Upper lobe of right lung (tissue), 1 donor: Measurements from ENCODE around the gene LPP. TPM values are rescaled to one million over a fixed set of nuclear protein-coding genes. Genes with fewer than 3 reads are reported as not detected.
A peak's percentile ranks its signal among the peaks of the same experiment; 100 is the strongest.

Experiments
- ATAC-seq: fragments of 200-7000 bp; cut with Tn5 transposase; one replicate; pipeline ENCODE4 v1.9.1; 2020; ENCODE audit warnings: mild to moderate bottlenecking, moderate library complexity
- DNase-seq: peaks from one replicate; pipeline ENCODE4 v3.0.0-alpha.2; 2020
- H3K27ac ChIP-seq: fragments of 200-600 bp; one replicate; pipeline ENCODE4 v1.8.0; 2022
- H3K27me3 ChIP-seq: fragments of 200-600 bp; one replicate; pipeline ENCODE4 v1.8.0; 2022; ENCODE audit warnings: mild to moderate bottlenecking
- H3K36me3 ChIP-seq: fragments of 200-600 bp; one replicate; pipeline ENCODE4 v1.8.0; 2022
- H3K4me1 ChIP-seq: fragments of 200-600 bp; one replicate; pipeline ENCODE4 v1.8.0; 2022
- H3K4me3 ChIP-seq: fragments of 200-600 bp; one replicate; pipeline ENCODE4 v1.8.0; 2022; ENCODE audit warnings: mild to moderate bottlenecking
- H3K9me3 ChIP-seq: fragments of 200-600 bp; one replicate; pipeline ENCODE4 v1.8.0; 2022
- CTCF ChIP-seq: fragments of 200-600 bp; IDR thresholded peaks from one replicate; pipeline ENCODE4 v1.8.0; 2022; ENCODE audit warnings: antibody characterized with exemption
- intact Hi-C: fragments of 100-400 bp; cut with DNase I; formaldehyde crosslinking; loops from one replicate; pipeline ENCODE4 v1.11.0; 2022
- total RNA-seq: library from RNA; stranded (reverse); fragmentation: NEBNext Ultra II Directional; extraction: Animal tissue kit (Norgen Biotek cat#: 25700); gene quantifications from one replicate; pipeline ENCODE4 v1.2.1, GENCODE V29; 2021
- donor health status: DM: no; HTN: yes; CAD: no; lungs with severe emphysema.

LPP gene
- total RNA-seq, 1 donor from 2014 or later, result 191 TPM

- Histone ChIP-seq H3K27me3 (no peaks in the 10 kb centered on the region), H3K4me1 (peaks cover 26% of the 10 kb centered on the region), H3K4me3 (no peak overlapping the region), H3K27ac (peak overlapping the region; percentile 45), H3K36me3 (no peaks in the 10 kb centered on the region), H3K9me3 (no peaks in the 10 kb centered on the region)
- no peak for DNase-seq
- intact Hi-C loops, result no loop called here
- no peak for TF ChIP-seq CTCF
- no peak for ATAC-seq
Observed at GRCh38 chr3:188390343-188390718, 236.4 kb downstream of the LPP start.

GRCh38 chr3:188390775-188391443 is 237.0 kb downstream of the LPP start:
- Histone ChIP-seq H3K27me3 (no peaks in the 10 kb centered on the region), H3K36me3 (no peaks in the 10 kb centered on the region), H3K9me3 (no peaks in the 10 kb centered on the region), H3K4me3 (no peak overlapping the region), H3K27ac (peak overlapping the region; percentile 45), H3K4me1 (peaks cover 20% of the 10 kb centered on the region)
- DNase-seq, result no peak
- peak; percentile 72 for ATAC-seq
- intact Hi-C loops, result no loop called here
- TF ChIP-seq CTCF, result no peak

- no peak overlapping the region for H3K27ac ChIP-seq
- H3K27me3 ChIP-seq, result no peaks in the 10 kb centered on the region
- H3K4me1 ChIP-seq, result peaks cover 19% of the 10 kb centered on the region
- no peak overlapping the region for H3K4me3 ChIP-seq
- intact Hi-C loops, result no loop called here
- H3K36me3 ChIP-seq, result no peaks in the 10 kb centered on the region
- no peaks in the 10 kb centered on the region for H3K9me3 ChIP-seq
- no peak for TF ChIP-seq CTCF
- ATAC-seq, result no peak
- no peak for DNase-seq
Observed at GRCh38 chr3:188391592-188391991, 237.6 kb downstream of the LPP start.

- no peak for TF ChIP-seq CTCF
- Histone ChIP-seq H3K4me3 (no peak overlapping the region), H3K4me1 (peaks cover 24% of the 10 kb centered on the region), H3K27me3 (no peaks in the 10 kb centered on the region), H3K27ac (no peak overlapping the region), H3K36me3 (no peaks in the 10 kb centered on the region), H3K9me3 (no peaks in the 10 kb centered on the region)
- DNase-seq (no peak), ATAC-seq (no peak)
- intact Hi-C loops, result no loop called here
Observed at GRCh38 chr3:188392076-188392475, 238.1 kb downstream of the LPP start.

GRCh38 chr3:188394623-188395022 is 240.7 kb downstream of the LPP start:
- peaks cover 27% of the 10 kb centered on the region for H3K4me1 ChIP-seq
- H3K36me3 ChIP-seq, result no peaks in the 10 kb centered on the region
- no peak for ATAC-seq
- no peak overlapping the region for H3K27ac ChIP-seq
- intact Hi-C loops, result no loop called here
- no peaks in the 10 kb centered on the region for H3K9me3 ChIP-seq
- DNase-seq, result no peak
- no peaks in the 10 kb centered on the region for H3K27me3 ChIP-seq
- no peak overlapping the region for H3K4me3 ChIP-seq
- no peak for TF ChIP-seq CTCF

- Histone ChIP-seq H3K36me3 (no peaks in the 10 kb centered on the region), H3K9me3 (no peaks in the 10 kb centered on the region), H3K4me1 (peaks cover 17% of the 10 kb centered on the region), H3K4me3 (no peak overlapping the region), H3K27ac (no peak overlapping the region), H3K27me3 (no peaks in the 10 kb centered on the region)
- intact Hi-C loops, result no loop called here
- ATAC-seq (no peak), DNase-seq (no peak)
- no peak for TF ChIP-seq CTCF
Observed at GRCh38 chr3:188396251-188396650, 242.3 kb downstream of the LPP start.
